AG08395 (cell line): ENCODE data around the gene ADAM12.
"Not testable (repeated sequence)": the region's sequence is repeated elsewhere in the genome, so short reads cannot be mapped to it uniquely, and the experiment has no call there.

Experiments
- DNase-seq: peaks from one replicate; pipeline ENCODE4 v3.0.0; 2012; ENCODE audit warnings: mixed read lengths, low spot score

The ADAM12 gene

DNA sequence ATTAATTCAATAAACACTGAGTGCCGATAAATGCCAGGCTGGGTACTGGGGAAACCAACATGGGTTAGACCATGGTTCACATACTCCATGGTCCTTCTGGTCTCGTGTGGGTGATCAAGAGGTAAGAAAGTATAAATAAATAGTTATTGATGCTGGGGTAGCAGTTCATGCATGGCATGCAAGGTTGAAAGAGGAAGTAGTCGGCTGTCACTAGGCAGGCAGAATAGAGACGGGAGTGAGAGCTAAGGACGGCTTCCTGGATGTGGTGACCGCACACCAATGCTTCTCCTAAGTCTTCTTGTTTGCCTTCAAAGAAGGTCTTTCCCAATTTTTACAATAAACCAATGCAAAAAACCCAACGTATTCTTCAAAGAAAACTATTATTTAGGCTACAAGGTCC lies 208.6 kb downstream of the ADAM12 start:
- DNase-seq = no peak

DNA sequence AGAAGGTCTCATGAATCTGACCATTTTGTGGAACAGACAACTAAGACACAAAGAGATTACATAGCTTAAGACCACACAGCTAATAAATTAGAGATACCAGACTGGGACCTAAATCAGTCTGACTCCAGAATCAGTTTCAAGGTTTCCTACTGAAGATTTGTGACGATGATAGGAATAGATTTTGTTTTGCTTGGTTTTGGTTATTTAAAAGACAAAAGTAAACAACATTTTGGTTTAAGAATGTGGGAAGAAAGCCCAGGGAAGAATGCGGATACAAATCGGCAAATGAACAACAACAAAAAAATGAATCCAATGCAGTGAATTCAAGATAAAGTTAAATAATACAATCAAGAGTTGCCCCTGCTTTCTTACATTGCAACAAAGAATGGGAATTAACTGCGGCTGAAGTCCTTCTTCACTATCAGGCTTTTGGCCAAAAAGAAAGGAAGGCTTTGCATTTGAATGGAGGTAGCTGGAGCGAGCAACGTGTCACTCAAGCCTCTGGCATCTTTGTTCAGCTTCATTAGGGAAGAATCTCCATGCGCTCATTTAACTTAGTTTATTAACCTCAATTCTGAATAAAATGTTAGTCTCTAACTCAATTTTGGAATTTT lies 210.8 kb downstream of the ADAM12 start:
- no peak for DNase-seq

DNA sequence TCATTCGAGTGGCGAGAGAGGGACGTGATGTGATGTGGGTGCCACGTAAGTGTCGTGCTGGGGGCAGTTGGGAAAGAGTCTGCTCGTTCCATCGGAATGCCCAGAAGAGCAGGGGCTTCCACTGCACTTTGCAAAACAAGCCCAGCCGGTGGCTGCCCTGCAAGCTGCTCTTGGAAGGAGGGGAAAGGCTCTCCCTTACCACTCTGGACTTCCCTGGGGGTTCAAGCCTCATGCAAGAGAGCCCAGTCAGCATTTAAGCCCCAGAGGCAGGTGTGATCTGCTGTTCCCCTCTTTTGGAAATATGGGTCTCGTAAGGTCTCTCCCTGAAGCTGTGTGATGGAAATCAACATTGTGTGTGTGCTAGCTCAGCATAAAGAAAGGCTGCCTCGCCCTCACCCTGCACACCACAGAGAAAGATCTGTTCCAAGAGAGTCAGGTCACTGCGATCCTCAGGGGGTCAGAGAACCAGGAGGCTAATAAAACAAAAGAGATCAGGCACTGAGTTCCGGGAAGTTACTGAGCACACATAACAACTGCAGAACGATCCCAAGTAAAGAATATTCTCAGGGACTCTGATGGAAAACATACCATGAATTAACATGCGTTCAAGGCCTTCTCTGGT lies 212.5 kb downstream of the ADAM12 start:
- no peak for DNase-seq

DNA sequence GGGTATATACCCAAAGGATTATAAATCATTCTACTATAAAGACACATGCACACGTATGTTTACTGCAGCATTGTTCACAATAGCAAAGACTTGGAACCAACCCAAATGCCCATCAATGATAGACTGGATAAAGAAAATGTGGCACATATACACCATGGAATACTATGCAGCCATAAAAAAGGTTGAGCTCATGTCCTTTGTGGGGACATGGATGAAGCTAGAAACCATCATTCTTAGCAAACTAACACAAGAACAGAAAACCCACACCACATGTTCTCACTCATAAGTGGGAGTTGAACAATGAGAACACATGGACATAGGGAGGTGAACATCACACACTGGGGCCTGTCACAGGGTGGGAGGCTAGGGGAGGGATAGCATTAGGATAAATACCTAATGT lies 215.5 kb downstream of the ADAM12 start:
- not testable (repeated sequence) for DNase-seq

DNA sequence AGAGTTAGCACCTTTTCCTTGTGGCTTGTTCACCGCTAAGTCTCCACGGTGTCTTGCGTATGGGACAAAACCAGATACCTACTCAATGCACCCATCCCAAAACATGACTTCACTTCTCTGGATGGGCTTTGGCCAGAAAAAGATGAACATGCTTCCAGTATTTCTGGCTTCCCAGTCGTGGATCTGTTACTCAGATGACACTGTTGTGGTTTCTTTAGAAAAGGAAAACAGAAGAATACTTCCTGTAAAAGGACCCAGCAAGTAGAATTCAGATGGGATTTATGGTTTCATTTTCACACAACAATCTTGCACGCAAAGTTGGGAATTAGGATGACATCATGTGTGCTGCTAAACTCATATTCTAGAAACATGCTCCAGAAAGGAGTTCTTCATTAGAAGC lies 216.7 kb downstream of the ADAM12 start:
- peak; percentile 89 for DNase-seq

DNA sequence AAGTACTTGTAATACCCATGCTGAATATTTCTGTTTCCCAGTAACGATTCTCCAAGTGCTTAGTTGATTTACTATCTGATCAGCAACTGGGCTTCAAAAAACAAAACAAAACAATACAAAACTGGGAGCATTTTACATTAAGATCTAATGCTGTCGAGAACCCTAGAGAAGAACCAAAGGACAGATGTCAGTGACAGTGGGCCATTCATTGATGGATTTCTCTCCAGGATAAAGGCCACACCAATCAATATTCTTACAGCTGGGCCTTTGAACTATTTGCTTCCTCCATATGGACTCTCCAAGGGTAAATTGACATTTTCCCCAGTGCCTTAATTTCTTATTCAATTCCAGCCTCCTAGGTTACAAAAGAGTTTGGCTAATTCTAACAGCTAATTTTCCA lies 217.5 kb downstream of the ADAM12 start:
- DNase-seq = no peak

DNA sequence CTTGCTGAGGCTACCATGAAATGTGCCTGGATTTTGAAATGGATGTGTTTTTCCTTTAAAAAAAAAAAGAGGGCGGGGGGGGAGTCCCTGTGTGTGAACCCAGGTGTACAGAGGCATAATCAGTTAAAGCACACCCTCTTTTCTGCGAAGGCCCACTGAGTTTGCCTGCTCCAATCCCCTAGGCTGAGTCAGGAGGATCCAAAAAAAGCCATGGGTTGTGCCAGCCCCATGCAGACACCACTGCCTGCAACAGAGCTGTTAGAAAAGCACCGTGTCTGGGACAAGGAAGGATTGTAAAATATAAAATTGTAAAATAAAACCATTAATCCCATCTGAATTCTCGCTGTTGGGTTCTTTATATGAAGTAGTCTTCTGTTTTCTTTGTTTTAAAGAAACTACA lies 217.9 kb downstream of the ADAM12 start:
- no peak for DNase-seq

DNA sequence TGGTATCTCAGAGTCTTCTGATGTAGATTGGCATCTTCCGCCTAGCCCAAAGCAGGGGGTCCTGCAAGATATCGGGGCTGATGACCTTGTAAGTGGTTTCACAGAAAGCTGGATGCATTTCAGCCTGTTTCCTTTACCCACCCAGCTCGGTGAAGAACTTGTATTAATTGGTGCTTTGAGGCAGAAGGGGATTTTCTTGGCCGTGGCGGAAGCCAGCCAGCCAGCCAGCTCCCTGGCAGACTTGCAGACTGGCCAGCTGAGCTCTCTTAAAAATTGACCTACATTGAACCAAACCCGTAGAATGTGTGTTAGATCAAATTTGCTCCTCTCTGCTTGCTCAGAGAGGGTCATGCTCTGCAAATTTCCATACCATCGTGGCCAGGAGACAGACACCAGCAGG lies 218.4 kb downstream of the ADAM12 start:
- no peak for DNase-seq

DNA sequence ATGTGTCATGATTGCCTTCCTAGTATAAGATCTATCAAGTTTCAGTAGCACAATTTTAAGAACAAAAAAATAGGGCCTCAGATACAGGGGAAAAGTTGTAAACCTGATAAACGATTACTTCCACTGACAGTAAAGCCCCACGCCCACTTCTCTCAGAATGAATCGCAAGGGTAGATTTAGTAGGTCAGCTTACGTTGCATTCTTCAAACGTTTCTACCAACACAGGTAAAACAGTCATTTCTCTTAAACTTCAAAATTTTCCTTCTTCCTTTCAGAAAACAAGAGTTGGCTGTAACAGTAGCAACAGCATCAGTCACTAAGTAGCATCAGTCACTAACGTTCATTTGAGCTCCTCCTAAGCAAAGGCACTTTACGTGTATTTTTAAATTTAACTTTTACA lies 221.5 kb downstream of the ADAM12 start:
- no peak for DNase-seq

DNA sequence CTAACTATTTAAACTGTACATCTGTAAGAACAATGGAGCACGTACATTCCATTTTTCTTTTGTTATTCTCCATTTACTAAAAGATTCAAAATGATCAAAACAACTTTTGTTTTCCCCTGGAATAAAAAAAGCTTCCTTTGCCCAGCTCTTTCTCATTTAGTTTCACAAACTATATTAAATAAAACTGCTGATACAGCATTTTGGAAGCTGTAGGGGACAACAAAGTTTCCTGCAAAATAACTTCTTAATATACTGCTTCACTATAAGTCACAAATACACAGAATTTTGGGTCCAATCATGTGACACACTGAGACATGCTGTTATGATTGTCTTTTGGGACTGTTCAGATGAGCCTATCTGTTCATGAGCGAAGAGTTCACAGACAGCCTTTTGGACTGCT lies 222.4 kb downstream of the ADAM12 start:
- no peak for DNase-seq

DNA sequence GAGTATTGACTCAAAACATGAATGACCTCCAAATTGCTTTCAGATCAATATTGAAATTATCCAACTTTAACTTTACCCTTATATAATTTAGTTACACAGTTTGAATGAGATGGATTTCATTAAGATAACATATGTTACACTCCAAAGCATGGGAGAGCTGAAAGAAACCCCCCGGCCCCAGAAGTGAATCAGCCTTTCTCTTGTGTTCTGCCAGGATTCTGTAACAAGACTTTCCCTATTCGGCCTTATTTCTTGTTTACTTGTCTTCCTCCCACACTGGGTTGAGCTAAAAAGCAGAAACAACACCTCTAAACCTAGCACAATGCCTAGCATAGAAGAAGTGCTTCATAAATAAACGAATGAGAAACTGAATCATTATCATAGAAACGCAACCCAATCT lies 224.8 kb downstream of the ADAM12 start:
- no peak for DNase-seq

DNA sequence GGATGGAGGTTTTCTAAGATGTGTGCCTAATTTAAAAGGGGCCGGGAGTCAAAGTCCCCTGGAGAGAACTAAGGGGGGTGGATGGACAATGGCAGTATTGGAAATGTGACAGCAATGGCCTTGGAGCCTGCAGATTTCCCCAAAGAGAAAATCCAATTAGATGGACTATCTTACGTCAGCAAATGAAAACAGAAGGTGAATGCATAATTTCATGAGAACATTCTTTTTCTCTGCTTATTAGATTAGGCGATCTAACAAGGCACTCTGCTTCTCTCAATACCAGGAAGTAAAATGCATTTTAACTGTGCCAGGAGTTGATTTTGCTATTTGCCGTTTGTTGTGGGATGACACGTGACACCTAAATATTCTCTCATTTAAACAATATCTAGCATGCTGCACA lies 226.6 kb downstream of the ADAM12 start:
- no peak for DNase-seq

DNA sequence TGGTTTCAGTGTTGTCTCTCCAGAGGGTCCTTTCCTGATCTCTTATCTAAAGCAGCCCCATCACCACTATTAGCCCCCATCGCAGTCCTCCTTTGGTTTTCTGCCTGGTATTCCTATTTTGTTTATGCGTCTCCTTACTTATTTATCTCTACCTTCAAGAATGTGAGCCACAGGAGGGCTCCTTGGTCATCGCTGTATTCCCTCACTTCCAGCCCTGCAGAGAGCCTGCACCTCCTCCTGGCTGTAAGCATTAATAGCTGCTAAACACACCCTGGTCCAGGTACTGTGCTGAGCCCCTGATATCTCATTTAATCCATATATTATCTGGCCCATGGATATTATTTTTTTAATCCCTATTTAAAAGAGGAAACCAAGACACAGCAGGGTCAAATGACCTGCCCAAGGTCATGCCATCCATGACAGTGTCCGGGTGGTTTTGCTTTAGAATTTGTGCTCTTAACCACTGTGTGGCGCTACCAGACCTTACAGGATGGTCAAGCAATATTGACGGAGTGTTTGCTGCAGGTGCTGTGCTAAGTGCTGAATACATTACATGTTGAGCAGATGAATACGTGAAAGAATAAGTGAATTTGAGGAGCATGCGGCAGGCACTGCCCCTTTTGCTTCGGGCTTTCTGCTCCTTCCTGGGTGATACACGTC lies 227.2 kb downstream of the ADAM12 start:
- DNase-seq = no peak

DNA sequence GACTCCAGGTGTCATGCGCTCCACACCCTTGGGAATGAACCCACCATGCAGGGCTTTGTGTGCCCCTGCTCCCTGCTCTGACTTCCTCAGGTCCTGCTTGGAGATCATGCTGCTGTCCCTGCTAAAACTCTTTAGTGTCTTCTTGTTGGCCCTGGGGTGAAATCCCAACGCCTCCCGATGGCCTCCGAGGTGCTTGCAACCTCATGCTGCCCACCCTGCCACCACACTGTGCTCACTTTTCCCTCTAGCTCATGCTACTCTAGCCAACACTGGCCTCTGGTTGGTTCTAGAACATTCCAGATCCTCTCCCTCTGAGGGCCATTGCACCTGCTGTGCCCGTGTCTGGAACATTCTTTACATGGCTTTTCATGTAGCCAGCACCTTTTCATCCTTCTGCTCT lies 227.7 kb downstream of the ADAM12 start:
- DNase-seq = no peak

DNA sequence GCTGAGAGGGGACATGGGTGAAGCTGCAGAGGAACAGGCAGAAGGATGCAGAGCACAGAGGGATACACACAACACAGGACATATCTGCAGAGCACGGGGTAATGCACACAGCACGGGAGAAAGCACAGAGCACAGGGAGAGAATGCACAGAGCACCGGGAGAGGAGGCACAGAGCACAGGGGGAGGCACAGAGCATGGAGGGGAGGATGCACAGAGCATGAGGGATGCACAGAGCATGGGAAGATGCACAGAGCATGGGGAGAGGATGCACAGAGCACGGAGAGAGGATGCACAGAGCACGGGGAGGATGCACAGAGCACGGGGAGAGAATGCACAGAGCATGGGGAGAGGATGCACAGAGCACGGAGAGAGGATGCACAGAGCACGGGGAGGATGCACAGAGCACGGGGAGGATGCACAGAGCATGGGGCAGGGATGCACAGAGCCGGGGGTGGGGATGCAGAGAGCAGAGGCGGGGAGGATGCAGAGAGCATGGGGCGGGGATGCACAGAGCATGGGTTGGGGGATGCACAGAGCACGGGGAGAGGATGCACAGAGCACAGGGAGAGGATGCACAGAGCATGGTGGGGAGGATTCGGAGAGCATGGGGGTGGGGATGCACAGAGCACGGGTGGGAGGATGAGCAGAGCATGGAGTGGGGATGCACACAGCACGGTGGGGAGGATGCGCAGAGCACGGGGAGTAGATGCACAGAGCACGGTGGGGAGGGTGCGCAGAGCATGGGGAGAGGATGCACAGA lies 230.0 kb downstream of the ADAM12 start:
- DNase-seq = no peak

DNA sequence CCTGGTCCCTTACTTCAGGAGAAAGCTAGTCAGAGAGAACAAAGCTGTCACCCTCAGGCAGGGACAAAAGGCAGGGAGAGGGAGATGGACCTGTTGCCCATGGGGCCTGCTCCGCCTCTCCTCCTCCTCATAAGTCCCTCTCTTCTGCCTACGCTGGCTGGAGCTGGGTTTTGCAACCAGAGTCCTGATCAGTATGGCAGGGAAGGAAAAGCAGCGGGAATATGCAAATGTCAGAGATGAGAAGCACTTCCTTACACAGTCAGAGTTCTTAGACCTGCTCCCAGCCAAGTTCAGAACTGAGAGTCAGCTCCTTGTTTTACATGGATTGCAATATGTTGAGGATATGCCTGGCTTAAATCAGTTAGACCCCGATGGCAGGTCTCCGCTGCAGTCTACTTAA lies 231.1 kb downstream of the ADAM12 start:
- DNase-seq = no peak

DNA sequence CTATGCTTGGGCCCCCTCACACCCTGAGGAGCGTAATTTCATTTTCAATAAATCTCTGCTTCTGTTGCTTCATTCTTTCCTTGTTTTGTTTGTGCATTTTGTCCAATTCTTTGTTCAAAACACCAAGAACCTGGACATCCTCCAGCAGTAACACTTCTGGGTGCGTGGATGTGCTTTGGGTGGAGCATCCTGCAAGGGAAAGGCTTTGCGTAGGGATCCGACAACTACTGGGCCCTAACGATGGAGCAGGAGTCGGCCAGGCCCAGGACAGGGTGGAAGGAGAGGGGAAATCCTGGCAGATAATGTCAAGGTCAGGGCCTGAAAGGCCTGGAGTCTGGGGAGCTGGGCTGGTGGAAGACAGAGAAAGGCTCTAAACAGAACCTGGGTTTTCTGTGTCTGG lies 231.8 kb downstream of the ADAM12 start:
- no peak for DNase-seq

DNA sequence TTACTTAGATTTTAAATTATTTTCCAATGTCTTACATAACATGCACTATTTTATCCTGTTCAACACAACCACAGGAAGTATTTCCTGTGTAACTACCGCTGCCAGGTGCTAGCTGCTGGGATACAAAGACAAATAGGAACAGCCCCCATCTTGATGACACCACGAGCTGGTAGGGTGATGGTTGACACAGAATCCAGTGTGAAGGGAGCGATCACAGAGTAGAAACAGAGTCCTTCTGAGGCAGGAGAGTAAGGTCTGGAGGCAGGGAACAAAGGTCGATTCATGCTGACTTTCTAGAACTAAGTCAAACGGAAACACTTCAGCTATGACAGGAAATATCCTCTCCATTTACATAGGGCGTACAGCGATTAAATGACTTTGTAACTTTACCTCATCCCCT lies 232.3 kb downstream of the ADAM12 start:
- DNase-seq = no peak

DNA sequence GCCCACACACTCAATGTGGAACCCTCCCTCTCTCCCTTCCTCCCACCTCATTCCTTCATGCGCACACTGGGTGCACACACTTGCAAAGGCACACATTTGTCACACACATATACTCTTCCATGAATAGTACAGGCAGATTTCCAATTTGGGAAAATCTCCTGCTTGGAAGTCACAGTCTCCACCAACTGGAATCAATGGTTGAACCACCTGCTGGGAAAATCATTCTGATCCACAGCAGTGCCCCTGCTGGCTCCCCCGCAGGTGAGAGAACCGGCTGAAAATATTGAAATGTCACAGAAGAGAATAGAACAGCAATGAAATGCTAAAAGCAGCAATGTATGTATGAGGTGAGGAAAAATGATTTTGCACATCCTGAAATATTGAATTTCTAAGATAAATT lies 232.7 kb downstream of the ADAM12 start:
- DNase-seq = no peak

DNA sequence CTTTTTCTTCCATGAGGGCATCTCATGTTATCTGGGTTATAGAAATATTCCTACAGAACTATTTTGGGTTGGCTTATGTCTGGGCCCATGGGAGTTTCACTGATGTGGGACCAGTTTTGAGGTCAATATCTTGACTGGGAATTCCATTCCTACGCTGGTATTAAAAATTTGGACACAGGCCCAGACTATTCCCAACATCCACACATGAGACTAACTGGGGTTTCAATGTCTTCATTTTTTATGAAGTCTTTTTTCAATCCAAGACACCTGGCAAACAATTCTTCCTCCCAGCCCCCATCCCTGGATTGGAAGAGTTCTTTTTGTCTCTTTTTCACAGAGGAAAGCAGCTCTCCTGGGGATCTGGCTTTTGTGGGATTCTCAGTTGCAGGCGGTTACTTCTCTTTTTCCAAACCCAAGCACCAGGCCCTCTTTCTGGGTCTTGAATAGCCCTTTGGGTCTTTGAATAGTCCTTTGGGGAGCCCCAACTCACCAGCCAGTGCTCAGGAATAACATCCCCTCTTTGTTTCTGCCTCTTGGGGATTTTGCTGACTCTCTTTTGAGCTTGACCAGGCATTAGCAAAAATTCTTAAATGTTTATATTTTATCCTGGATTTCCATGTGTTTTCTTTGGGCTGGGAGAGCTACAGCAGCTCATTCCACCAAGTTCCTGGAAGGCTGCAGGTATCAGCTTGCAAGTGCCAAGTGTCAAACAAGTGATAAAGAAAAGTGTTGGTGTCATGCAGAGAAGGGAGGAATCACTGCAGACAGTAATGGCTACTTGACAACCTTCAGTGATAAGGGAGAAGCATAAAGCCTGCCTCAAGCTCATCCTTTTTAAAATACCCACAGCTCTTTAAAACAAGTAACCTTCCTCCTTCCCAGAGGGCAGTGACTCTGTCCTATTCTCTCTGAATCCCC lies 234.3 kb downstream of the ADAM12 start:
- DNase-seq = peak; percentile 20

DNA sequence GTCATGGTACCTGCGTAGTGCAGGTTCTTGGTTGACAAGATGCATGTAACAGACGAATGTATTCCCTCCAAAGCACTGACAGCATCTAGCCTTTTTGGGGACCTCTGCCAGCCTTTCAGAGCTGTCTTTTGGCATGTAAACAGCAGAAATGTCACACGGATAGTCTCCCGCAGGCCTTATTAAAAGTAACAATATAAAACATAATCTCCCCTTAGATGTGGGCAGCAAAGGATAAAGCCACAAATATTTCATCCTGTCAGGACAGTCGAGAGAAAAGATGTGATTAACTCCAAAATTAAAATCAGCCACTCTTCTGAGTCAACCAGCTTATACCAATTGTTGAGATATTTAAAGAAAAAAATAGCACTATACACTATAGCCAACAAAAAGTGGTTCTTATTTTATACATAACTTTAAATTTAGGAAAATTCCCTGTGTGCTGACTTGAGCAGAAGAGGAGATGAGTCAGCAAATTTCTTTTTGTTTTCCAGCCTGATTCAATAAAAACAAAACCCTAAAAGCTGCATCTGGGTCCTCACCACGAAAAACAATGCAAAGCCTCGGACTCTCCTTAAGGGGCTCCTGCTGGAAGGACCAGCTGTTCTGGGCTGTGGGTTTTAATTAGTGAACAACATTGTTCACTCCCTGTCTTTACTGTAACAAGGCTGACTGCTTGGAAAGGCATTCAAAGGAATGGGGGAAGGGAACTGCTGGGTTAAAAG lies 240.2 kb downstream of the ADAM12 start:
- DNase-seq = peak; percentile 62
